Thyroid gland (tissue), 4 donors: ENCODE measurements around the gene CLIC3. TPM values are rescaled to one million over a fixed set of nuclear protein-coding genes. Genes with fewer than 3 reads are reported as not detected.
A peak's percentile ranks its signal among the peaks of the same experiment; 100 is the strongest.

Experiments
- DNase-seq, 2 donors: peaks; one replicate each; pipeline ENCODE4 v3.0.0-alpha.2; 2019
- H3K27ac ChIP-seq, 3 donors: fragments of 200-600 bp; sonication (generic); 1 replicate in 2 of 3; 2 replicates in 1 of 3; pipeline ENCODE4 v1.5.1; 2016 to 2019; ENCODE audit warnings: mild to moderate bottlenecking in 1 of 3, moderate library complexity in 1 of 3
- H3K27me3 ChIP-seq: fragments of 200-600 bp; sonication (generic); one replicate; pipeline ENCODE4 v1.5.1; 2019
- H3K36me3 ChIP-seq, 2 donors: fragments of 200-600 bp; sonication (generic); one replicate each; pipeline ENCODE4 v1.5.1; 2016 to 2019
- H3K4me1 ChIP-seq, 2 donors: fragments of 200-600 bp; sonication (generic); one replicate each; pipeline ENCODE4 v1.5.1; 2017 to 2019
- H3K4me3 ChIP-seq, 3 donors: fragments of 200-600 bp; sonication (generic); replicated peaks in 1 of 3; 1 replicate in 2 of 3; 2 replicates in 1 of 3; pipeline ENCODE4 v1.5.1; 2016; ENCODE audit warnings: mild to moderate bottlenecking in 1 of 3
- H3K9me3 ChIP-seq: fragments of 200-600 bp; sonication (generic); one replicate; pipeline ENCODE4 v1.5.1; 2017
- CTCF ChIP-seq, 6 experiments: fragments of 200-600 bp in 3 of 6; fragments of 450-650 bp in 3 of 6; sonication (generic) in 3 of 6; IDR thresholded peaks; one replicate each; pipeline ENCODE4 v1.5.1; 2016 to 2019; ENCODE audit warnings: antibody characterized with exemption in 6 of 6, mild to moderate bottlenecking in 2 of 6, inconsistent platforms in 1 of 6, moderate library complexity in 1 of 6
- POLR2A ChIP-seq, 2 donors: fragments of 450-650 bp; IDR thresholded peaks; one replicate each; pipeline ENCODE4 v1.6.1; 2017; ENCODE audit warnings: antibody characterized with exemption in 2 of 2, mild to moderate bottlenecking in 2 of 2, moderate library complexity in 1 of 2
- WGBS, 2 donors: methylation state at CpG; one replicate each; pipeline ENCODE4 v1.1.5; 2017; 5-methylcytosine and 5-hydroxymethylcytosine counted together
- intact Hi-C: fragments of 100-400 bp; cut with DNase I; formaldehyde crosslinking; loops from one replicate; pipeline ENCODE4 v1.15.1; 2023
- total RNA-seq, 4 donors: library from RNA; depleted of rRNA; stranded (reverse); fragments of >200 nt; gene quantifications; one replicate each; pipeline ENCODE4 v1.2.3, GENCODE V29; 2016

The CLIC3 gene
- total RNA-seq, 4 donors from 2014 or later = 97.7 to 301 (median 268) TPM

- no peaks in the 10 kb centered on the region for H3K9me3 ChIP-seq
- no peak overlapping the region for H3K27ac ChIP-seq
- TF ChIP-seq POLR2A (IDR thresholded peaks at IDR 0.05) = no peak
- no peak for TF ChIP-seq CTCF (IDR thresholded peaks at IDR 0.05)
- no peaks in the 10 kb centered on the region for H3K27me3 ChIP-seq
- intact Hi-C loops = no loop called here
- H3K4me1 ChIP-seq = peaks cover 18 to 25% of the 10 kb centered on the region in 2 donors
- WGBS, 2 donors = 73 to 90% methylated on average over 5 to 7 of the region's 7 CpGs
- H3K36me3 ChIP-seq = peaks cover 0 to 10% of the 10 kb centered on the region in 2 donors
- H3K4me3 ChIP-seq = no peak overlapping the region
- no peak for DNase-seq
Measured at GRCh38 chr9:137023157-137023556, 26.8 kb upstream of the CLIC3 start.

DNA sequence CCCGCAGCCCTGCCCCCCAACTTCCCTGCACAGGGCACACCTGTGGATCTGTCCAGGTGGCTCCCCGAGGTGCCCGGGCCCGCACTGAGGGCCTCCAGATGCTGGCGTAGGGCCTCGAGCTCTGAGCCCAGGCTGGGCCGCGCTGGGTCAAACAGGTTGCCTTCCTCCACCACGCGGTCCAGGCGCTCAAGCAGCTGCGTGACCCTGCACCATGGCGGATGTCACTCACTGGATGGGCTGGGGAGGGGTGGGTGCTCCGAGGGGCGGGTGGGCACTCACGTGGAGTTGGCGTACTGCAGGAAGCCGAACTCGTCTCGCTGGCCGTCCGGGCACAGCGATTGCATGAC, 26.3 kb upstream of the CLIC3 start:
- Histone ChIP-seq H3K4me3 (no peak overlapping the region), H3K9me3 (no peaks in the 10 kb centered on the region), H3K27ac (no peak overlapping the region), H3K36me3 (peaks cover 4 to 11% of the 10 kb centered on the region in 2 donors), H3K4me1 (peaks cover 18 to 25% of the 10 kb centered on the region in 2 donors), H3K27me3 (no peaks in the 10 kb centered on the region)
- no peak for TF ChIP-seq CTCF (IDR thresholded peaks at IDR 0.05)
- no peak for TF ChIP-seq POLR2A (IDR thresholded peaks at IDR 0.05)
- DNase-seq = no peak
- 91 to 92% methylated on average over 10 to 22 of the region's 23 CpGs for WGBS, 2 donors
- intact Hi-C loops = no loop called here

DNA sequence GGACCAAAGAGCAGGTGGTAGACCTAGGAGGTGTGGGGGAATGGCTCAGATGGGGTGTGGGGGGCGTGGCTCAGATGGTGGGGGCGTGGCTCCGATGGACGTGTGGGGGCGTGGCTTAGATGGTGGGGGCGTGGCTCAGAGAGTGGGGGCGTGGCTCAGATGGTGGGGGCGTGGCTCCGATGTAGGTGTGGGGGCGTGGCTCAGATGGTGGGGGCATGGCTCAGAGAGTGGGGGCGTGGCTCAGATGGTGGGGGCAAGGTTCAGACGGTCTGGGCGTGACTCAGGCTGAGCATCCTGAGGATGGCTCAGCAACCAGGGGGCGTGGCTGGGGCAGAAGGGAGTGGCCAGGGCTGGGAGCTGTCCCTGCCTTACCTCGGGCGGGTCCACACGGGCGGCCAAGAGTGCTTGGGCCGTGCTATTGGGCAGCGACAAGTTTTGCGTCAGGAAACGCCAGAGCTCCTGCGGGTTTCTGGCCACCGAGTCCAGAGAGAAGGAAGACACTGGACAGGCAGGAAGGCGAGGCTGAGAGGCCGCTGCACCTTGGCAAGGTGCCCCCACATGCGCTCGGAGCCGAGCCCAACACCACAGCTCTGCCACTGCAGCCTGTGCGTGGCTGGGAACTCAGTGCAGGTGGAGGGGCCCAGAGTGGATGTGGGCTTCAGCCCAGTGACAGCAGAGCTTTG, 25.8 kb upstream of the CLIC3 start:
- no peaks in the 10 kb centered on the region for H3K27me3 ChIP-seq
- peaks cover 13 to 20% of the 10 kb centered on the region in 2 donors for H3K4me1 ChIP-seq
- H3K9me3 ChIP-seq = no peaks in the 10 kb centered on the region
- DNase-seq = peak in 1 of 2 donors; percentile 38
- intact Hi-C loops = no loop called here
- TF ChIP-seq CTCF (IDR thresholded peaks at IDR 0.05) = no peak
- TF ChIP-seq POLR2A (IDR thresholded peaks at IDR 0.05) = no peak
- WGBS, 2 donors = 82 to 83% methylated on average over 5 to 13 of the region's 30 CpGs
- no peak overlapping the region for H3K27ac ChIP-seq
- H3K36me3 ChIP-seq = peaks cover 7 to 16% of the 10 kb centered on the region in 2 donors
- no peak overlapping the region for H3K4me3 ChIP-seq

DNA sequence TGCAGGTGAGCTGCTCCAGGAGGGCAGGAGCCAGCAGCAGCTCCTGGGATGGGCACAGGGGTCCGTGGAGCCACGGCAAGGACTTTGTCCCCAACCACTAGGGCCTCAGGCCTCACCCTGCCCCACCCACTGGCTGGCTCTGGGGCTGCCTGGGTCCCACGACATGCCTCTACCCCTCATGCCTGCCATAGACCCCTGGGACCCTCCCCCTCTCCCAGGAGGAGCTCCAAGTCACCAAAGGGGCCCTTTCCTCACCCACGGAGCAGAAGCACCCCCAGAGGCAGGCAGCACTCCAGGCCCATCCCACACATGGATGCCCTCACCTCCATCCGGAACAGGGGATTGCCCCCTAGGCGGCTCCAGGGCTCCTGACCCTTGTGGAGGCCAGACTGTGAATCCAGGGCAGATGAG, 25.2 kb upstream of the CLIC3 start:
- Histone ChIP-seq H3K4me1 (peaks cover 8 to 14% of the 10 kb centered on the region in 2 donors), H3K4me3 (no peak overlapping the region), H3K27me3 (no peaks in the 10 kb centered on the region), H3K27ac (no peak overlapping the region), H3K36me3 (peaks cover 13 to 16% of the 10 kb centered on the region in 2 donors), H3K9me3 (no peaks in the 10 kb centered on the region)
- intact Hi-C loops = no loop called here
- 94% methylated on average over 3 to 4 of the region's 6 CpGs for WGBS, 2 donors
- TF ChIP-seq CTCF (IDR thresholded peaks at IDR 0.05) (no peak), POLR2A (IDR thresholded peaks at IDR 0.05) (no peak)
- DNase-seq = no peak

- Histone ChIP-seq H3K36me3 (peaks cover 19 to 21% of the 10 kb centered on the region in 2 donors), H3K27me3 (no peaks in the 10 kb centered on the region), H3K9me3 (no peaks in the 10 kb centered on the region), H3K27ac (no peak overlapping the region), H3K4me1 (peaks cover 3 to 8% of the 10 kb centered on the region in 2 donors), H3K4me3 (no peak overlapping the region)
- 97 to 98% methylated on average over 18 to 27 of the region's 32 CpGs for WGBS, 2 donors
- DNase-seq = no peak
- TF ChIP-seq POLR2A (IDR thresholded peaks at IDR 0.05) (no peak), CTCF (IDR thresholded peaks at IDR 0.05) (no peak)
- intact Hi-C loops = no loop called here
Measured at GRCh38 chr9:137020771-137021567, 24.6 kb upstream of the CLIC3 start.
